A673 (cell line): ENCODE results near the gene TAS2R3.

Source experiments
- CTCF ChIP-seq: fragments of 300-800, 200-600 bp; sonication (generic); conservative IDR thresholded peaks from 2 replicates; pipeline ENCODE4 v1.5.1; 2017; ENCODE audit warnings: low read depth, mild to moderate bottlenecking, antibody characterized with exemption, low read length, moderate library complexity, mixed read lengths
- EZH2 ChIP-seq: fragments of 200-600 bp; sonication (generic); IDR thresholded peaks from 2 replicates; pipeline ENCODE4 v1.6.1; 2017; ENCODE audit warnings: borderline replicate concordance, low read depth, mild to moderate bottlenecking, mixed read lengths, antibody characterized with exemption, low read length; ENCODE audit not compliant: poor library complexity, severe bottlenecking

GRCh38 chr7:141714571-141714970 is 49.3 kb upstream of the TAS2R3 start:
- no peak for TF ChIP-seq EZH2
- TF ChIP-seq CTCF: no peak
